LHCN-M2 (cell line): ENCODE results near the gene BRF1. TPM values are rescaled to one million over a fixed set of nuclear protein-coding genes. Genes with fewer than 3 reads are reported as not detected.

Source experiments
- DNase-seq: peaks from one replicate; pipeline ENCODE4 v3.0.0-alpha.2; 2012; ENCODE audit warnings: low read depth
- total RNA-seq: library from RNA; depleted of rRNA; stranded (reverse); fragments of >200 nt; gene quantifications from 2 replicates; pipeline ENCODE4 v1.2.3, GENCODE V29; 2014

BRF1 gene
- total RNA-seq, 1 experiment from 2014 or later, result 28.2 TPM

- no peak for DNase-seq
Observed at GRCh38 chr14:105176513-105176912, 124.3 kb downstream of the BRF1 start.

GRCh38 chr14:105173901-105174894, 126.6 kb downstream of the BRF1 start:
- no peak for DNase-seq

DNA sequence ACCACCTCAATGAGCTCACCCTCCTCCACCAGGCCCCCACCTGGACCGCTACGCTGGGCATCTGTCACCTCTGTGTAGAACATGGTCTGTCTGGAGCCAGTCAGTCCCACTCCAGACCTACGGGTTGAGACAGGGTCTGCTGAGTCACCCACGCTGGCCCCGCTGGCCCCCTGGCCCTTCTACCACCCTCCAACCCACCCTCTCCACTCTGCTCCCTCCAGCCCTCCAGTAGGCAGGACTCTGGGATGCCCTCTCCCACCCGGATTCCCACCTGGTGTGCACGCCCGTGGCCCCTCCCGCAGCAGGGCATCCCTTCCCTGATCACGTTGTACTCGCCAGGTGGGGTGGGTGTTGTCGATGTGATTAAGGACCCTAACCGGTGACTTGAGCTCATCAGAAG, 127.7 kb downstream of the BRF1 start:
- no peak for DNase-seq

DNA sequence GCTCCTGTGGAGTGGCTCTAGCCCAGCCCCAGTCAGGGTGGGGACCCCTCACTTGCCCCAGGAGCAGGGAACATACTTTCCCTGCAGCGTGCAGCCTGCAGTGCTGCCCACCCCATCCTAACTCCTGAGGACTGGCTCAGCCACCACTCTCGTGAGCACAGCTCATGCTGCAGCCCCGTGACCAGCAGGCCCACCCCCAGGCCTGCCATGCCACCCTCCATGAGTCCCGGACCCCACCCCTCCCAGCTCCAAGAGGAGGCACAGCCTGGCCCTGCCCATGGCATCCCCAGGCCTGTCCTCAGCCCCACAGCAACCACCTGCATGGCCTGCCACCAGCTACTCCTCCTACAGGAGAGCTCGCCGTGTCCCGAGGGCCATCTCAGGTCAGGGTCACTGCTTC, 128.3 kb downstream of the BRF1 start:
- no peak for DNase-seq

DNA sequence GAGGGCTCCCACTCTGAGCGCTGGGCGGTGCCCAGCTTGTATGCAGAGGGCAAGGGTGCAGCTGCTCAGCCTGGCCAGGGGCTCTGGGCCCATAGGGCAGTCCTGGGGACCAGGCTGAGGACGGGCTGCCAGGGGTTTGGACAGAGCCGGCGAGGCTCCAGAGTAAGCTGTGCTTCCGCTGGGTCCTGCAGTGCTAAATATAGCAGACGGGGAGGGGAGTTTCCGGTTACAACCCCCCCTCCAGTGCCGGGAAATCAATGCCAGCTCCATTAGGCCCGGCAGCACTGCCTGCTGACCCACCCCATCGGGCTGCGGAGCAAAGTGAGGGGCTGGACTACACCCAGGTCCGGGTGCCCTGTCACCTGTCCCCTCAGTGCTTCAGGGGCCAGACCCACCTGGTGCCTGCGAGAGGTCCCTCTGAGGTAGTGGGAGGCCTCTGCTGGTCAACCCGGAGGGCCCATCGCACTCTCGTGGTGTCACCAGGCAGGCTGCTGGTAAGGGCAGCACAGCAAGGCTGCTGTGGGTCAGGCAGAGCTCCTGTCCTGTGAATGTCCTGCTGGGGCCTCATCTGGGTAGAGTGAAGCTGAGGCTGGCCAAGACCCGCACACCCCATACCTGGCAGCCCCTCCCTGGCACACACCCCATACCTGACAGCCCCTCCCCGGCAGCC, 129.7 kb downstream of the BRF1 start:
- no peak for DNase-seq

DNA sequence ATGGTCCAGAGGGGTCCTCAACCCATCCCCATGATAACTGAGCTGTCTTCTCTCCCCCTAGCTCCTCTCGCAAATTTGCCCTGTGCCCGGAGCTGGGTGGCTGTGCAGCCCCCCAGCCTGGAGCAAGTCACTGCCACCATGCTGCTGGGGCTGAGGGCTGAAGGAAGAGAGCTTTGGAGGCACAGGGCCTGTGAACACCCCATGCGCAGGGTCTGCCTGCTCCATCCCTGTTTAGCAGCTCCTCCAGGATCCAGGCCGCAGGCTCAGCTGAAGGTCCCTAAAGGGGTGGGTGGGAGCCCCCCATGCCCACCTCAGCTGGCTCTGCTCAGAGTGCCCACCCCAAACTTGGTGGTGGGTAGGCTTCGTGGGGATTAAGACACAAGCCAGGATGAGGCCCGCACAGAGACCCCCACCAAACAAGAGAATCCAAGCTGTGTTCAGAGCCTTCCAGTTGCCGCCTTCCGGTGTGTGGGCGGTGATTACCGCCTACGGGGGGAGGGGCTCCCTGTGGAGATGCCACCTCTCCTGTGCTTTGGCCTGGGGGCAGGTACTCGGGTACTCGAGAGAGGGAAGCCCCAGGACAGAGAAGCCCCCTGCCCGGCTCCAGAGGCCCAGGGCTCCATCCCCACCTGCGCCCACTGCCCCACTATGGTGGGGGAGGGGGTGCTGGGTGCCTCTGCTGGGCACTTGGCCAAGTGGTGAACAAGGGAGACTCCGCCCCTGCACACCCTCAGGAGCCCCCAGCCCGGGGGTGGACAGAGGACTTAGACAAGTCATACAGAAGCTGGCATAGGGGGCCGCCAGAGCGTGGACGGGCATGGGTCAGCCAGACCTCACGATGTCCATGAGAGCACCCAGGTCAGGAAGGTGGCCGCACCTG, 130.8 kb downstream of the BRF1 start:
- no peak for DNase-seq

- no peak for DNase-seq
Observed at GRCh38 chr14:105168979-105169507, 131.8 kb downstream of the BRF1 start.

DNA sequence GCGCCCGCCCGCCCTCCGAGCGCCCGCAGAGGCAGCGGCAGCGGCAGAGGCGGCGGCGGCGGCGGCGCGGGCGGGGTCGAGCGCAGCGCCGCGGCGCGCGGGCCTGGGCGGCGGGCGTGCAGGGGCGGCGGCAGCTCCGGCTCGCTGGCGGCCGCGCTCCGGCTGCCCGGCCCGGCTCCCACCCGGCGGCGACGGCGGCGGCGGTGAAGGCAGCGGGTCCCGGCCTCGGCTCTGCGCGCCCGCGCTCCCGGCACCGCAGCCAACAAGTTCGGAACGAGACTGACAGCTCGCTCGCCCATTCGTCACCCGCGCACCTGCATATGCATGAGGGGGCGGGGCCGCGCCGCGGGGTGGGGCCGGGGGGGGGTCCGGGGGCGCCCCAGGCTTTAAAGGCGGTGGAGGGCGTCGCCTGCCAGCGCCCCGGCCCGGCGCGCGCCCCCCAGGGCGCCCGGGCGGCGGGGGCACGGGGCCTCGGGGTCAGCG, 132.3 kb downstream of the BRF1 start, which contains the start of gene JAG2:
Gene JAG2 (minus strand): TSS at position 281 of the 483 bp plus-strand sequence. CDS start 356 bp downstream, outside the sequence.
- DNase-seq, result no peak

DNA sequence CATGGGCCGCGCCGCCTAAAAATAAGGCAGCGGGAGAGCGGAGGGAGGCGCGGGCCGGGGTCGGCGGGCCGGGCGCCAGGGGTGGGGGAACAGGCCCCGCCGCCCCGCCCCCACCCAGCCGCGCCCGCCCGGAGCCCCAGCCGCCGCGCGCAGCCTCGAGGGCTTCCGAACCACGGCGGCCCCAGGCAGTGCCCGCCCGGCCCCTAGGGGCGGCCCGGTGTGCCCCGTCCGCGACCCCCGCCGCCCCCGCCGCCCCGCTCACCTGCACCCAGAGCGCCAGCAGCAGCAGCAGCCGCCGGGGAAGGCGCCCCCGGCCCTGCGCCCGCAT, 132.7 kb downstream of the BRF1 start:
- DNase-seq, result no peak

DNA sequence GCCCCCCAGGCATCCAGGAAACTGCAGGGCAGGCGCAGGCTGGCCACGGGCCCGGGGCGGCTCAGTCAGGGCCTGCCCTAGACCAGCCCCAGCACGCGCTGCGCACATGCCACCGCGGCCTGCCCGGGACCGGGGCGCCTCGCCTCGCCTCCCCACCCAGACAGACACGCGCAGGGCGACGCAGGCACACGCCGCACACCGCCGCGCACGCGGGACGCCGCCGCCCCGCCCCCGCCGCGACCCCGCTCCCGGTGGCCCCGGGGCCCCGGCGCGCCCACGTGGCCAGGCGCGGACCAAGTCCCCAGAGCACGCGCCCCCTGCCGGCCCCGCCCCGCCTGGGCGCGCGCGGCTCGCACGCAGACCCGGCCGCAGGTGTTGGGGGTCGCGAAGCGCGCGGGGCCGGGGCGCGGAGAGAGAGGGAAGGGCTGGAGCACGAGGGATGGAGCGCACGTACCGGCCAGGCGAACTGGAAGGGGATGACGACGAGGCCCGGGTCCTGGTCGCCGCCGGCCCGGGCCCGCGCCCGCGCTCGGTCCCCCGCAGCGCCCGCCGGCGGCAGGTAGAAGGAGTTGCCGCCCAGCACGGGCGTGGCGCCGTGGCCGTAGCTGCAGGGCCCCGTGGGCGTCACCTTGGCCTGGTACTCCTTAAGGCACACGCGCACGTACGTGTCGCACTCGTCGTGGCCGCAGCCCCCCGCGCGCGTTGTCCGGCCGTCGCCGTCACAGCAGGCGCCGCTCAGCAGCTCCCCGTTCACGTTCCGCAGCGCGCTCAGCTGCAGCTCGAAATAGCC, 133.3 kb downstream of the BRF1 start:
- no peak for DNase-seq

GRCh38 chr14:105166571-105167302, 134.1 kb downstream of the BRF1 start:
- DNase-seq, result no peak

DNA sequence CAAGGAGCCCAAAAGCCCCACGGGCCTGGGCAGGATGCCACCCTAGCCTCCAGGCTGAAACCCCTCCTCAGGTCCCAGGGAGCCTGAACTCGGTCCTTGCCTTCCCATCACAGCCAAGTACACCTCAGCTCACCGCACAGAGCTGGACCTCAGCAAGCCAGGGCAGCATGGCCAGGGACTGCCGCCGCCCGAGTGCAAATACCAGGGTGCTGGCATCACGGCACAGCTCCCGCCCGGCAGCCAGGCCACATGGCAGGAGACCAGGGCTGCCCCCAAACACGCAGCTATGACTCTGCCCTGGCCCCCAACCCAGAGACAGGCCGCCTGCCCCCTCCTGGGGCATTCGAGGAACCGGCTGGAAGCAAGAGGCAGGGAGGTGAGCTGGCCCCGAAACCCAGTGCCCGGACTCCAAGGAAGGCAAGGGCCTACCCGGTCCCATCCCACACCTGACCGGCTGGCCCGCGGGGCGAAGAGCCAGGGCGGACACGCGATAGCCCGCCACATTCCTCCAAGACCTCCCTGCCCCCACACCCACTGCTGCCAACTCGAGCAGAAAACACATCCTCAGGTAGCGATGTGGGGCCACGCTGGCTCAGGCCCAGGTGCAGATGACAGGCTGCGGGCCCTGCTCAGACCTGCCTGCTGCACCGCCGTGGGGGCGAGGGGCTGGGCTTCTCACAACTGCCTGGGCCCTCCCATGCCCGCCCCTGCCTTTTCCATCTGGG, 134.9 kb downstream of the BRF1 start:
- no peak for DNase-seq

GRCh38 chr14:105165134-105165704, 135.6 kb downstream of the BRF1 start:
- DNase-seq, result no peak

GRCh38 chr14:105163040-105163742, 137.6 kb downstream of the BRF1 start:
- DNase-seq, result no peak

GRCh38 chr14:105162669-105162979, 138.2 kb downstream of the BRF1 start:
- no peak for DNase-seq

DNA sequence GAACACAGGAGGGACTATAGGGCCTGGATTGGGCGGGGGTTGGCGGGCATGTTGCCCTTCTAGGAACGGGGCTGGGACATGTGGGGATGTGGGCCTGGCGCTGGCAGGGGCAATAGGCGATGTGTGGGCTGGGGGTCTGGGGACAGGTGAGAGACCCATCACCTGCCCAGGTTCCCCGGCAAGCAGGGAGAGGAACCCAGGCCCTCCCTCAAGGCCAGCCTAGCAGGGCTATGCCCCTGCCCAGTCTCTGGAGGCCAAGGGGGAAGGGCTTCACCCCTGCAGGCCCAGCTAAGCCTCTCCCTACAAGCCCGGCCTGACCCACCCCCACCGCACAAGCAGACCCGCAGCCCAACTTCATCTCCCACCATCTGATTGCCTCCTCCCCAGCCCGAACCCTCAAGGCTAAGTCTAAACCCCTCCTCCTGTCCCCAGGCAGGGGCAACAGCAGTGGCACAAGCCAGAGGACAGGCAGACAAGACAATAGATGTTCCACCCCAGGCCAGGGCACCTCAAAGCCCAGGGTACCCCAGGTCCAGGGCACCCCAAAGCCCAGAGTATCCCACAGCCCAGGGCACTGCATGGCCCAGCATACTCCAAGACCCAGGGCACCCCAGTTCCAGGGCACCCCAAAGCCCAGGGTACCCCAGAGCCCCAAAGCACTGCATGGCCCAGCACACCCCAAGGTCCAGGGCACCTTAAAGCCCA, 138.7 kb downstream of the BRF1 start:
- DNase-seq, result no peak

- DNase-seq, result no peak
Observed at GRCh38 chr14:105161309-105161708, 139.5 kb downstream of the BRF1 start.

GRCh38 chr14:105160776-105161175, 140.0 kb downstream of the BRF1 start:
- no peak for DNase-seq
